SU-DHL-6 (cell line): ENCODE measurements around the gene DAAM1.

ENCODE experiments used
- H2AFZ ChIP-seq: fragments of 200-600 bp; sonication (generic); 2 replicates; pipeline ENCODE4 v1.6.1; 2014; ENCODE audit warnings: low read depth, mild to moderate bottlenecking, moderate library complexity, mixed read lengths, antibody characterized with exemption, low read length; ENCODE audit not compliant: severe bottlenecking
- H3F3A ChIP-seq: fragments of 200-600 bp; shearing (Covaris generic); 2 replicates; pipeline ENCODE4 v1.6.0; 2016; ENCODE audit warnings: antibody characterized with exemption, mild to moderate bottlenecking; ENCODE audit not compliant: insufficient read depth
- H3K27ac ChIP-seq: fragments of 200-600 bp; sonication (generic); 2 replicates; pipeline ENCODE4 v1.5.1; 2016; ENCODE audit warnings: low read depth, mild to moderate bottlenecking, low read length, moderate library complexity, mixed read lengths
- H3K27me3 ChIP-seq: fragments of 200-600 bp; sonication (generic), shearing (Covaris generic); 2 replicates; pipeline ENCODE4 v1.6.0; 2014; ENCODE audit warnings: mild to moderate bottlenecking, low read length
- H3K36me3 ChIP-seq: fragments of 200-600 bp; sonication (generic); 2 replicates; pipeline ENCODE4 v1.6.1; 2014; ENCODE audit warnings: mild to moderate bottlenecking, low read length, mixed read lengths
- H3K4me2 ChIP-seq: fragments of 300-600, 200-600 bp; shearing (Covaris generic), sonication (generic); 2 replicates; pipeline ENCODE4 v1.6.0; 2014; ENCODE audit warnings: low read length, low read depth, mild to moderate bottlenecking; ENCODE audit not compliant: poor library complexity, severe bottlenecking
- H3K4me3 ChIP-seq: fragments of 200-600 bp; sonication (generic); 2 replicates; pipeline ENCODE4 v1.5.1; 2014; ENCODE audit warnings: antibody characterized with exemption, low read length, mild to moderate bottlenecking, mixed read lengths; ENCODE audit not compliant: insufficient read depth, poor library complexity, severe bottlenecking
- H3K79me2 ChIP-seq: fragments of 200-600 bp; sonication (generic); 2 replicates; pipeline ENCODE4 v1.6.1; 2014; ENCODE audit warnings: mild to moderate bottlenecking, low read length, moderate library complexity; ENCODE audit not compliant: insufficient read depth
- H3K9ac ChIP-seq: fragments of 200-600 bp; sonication (generic); 2 replicates; pipeline ENCODE4 v1.7.0; 2014; ENCODE audit warnings: mild to moderate bottlenecking, low read length
- H3K9me2 ChIP-seq: fragments of 200-600 bp; sonication (generic); replicated peaks from 2 replicates; pipeline ENCODE4 v1.6.1; 2014; ENCODE audit warnings: low read length; ENCODE audit not compliant: insufficient read depth
- H3K9me3 ChIP-seq: fragments of 200-600 bp; sonication (generic); 2 replicates; pipeline ENCODE4 v1.6.1; 2014; ENCODE audit warnings: low read length, mixed read lengths; ENCODE audit not compliant: insufficient read depth
- H4K20me1 ChIP-seq: fragments of 200-600 bp; sonication (generic); 2 replicates; pipeline ENCODE4 v1.6.1; 2014; ENCODE audit warnings: low read depth, mild to moderate bottlenecking, antibody characterized with exemption, low read length, moderate library complexity, mixed read lengths
- CTCF ChIP-seq: fragments of 200-600 bp; sonication (generic); IDR thresholded peaks from one replicate; pipeline ENCODE4 v1.5.1; 2017; ENCODE audit warnings: antibody characterized with exemption, mild to moderate bottlenecking, low read length, moderate library complexity; ENCODE audit not compliant: insufficient read depth, poor library complexity, severe bottlenecking
- EZH2phosphoT487 ChIP-seq: fragments of 200-600 bp; sonication (generic), shearing (Covaris generic); conservative IDR thresholded peaks from 2 replicates; pipeline ENCODE4 v1.6.1; 2018; ENCODE audit warnings: mild to moderate bottlenecking, antibody characterized with exemption, low read length, moderate library complexity, mixed read lengths

Gene DAAM1

GRCh38 chr14:59195912-59196311, 7.4 kb downstream of the DAAM1 start:
- Histone ChIP-seq H2AFZ (no peak overlapping the region), H3K27me3 (no peaks in the 10 kb centered on the region), H3K27ac (no peak overlapping the region), H3K9ac (no peak overlapping the region), H3K79me2 (peaks cover 97% of the 10 kb centered on the region), H4K20me1 (peaks cover 5% of the 10 kb centered on the region; the same call in 1 of the 2 replicates), H3K9me3 (no peaks in the 10 kb centered on the region), H3F3A (no peaks in the 10 kb centered on the region), H3K36me3 (no peaks in the 10 kb centered on the region), H3K9me2 (no peaks in the 10 kb centered on the region), H3K4me2 (no peak overlapping the region), H3K4me3 (no peak overlapping the region)
- TF ChIP-seq CTCF: no peak
- TF ChIP-seq EZH2phosphoT487: no peak

GRCh38 chr14:59197695-59198262, 9.3 kb downstream of the DAAM1 start:
- H3F3A ChIP-seq: no peaks in the 10 kb centered on the region
- no peak for TF ChIP-seq EZH2phosphoT487
- TF ChIP-seq CTCF: no peak
- H3K4me3 ChIP-seq: no peak overlapping the region
- H4K20me1 ChIP-seq: no peaks in the 10 kb centered on the region; the same call in 1 of the 2 replicates
- no peak overlapping the region for H3K27ac ChIP-seq
- no peaks in the 10 kb centered on the region for H3K27me3 ChIP-seq
- H3K9me3 ChIP-seq: no peaks in the 10 kb centered on the region
- H2AFZ ChIP-seq: no peak overlapping the region
- H3K9ac ChIP-seq: no peak overlapping the region
- no peak overlapping the region for H3K4me2 ChIP-seq
- H3K79me2 ChIP-seq: peaks cover 97% of the 10 kb centered on the region
- no peaks in the 10 kb centered on the region for H3K9me2 ChIP-seq
- H3K36me3 ChIP-seq: no peaks in the 10 kb centered on the region

GRCh38 chr14:59199205-59199604, 10.7 kb downstream of the DAAM1 start:
- Histone ChIP-seq H3K27me3 (no peaks in the 10 kb centered on the region), H3K9me2 (no peaks in the 10 kb centered on the region), H3K4me3 (no peak overlapping the region), H3F3A (no peaks in the 10 kb centered on the region), H3K9ac (no peak overlapping the region), H2AFZ (no peak overlapping the region), H3K27ac (no peak overlapping the region), H3K36me3 (no peaks in the 10 kb centered on the region), H3K9me3 (no peaks in the 10 kb centered on the region), H3K4me2 (no peak overlapping the region), H4K20me1 (no peaks in the 10 kb centered on the region), H3K79me2 (peaks cover 97% of the 10 kb centered on the region)
- no peak for TF ChIP-seq EZH2phosphoT487
- TF ChIP-seq CTCF: no peak
